HG02885 (cell line): ENCODE measurements around the gene ADGRD1.

Experiments used
- ATAC-seq: cut with Tn5 transposase; IDR thresholded peaks from one replicate; pipeline ENCODE4 v1.9.1; 2021; ENCODE audit warnings: mild to moderate bottlenecking; ENCODE audit not compliant: unreplicated experiment, poor library complexity

The ADGRD1 gene

GRCh38 chr12:131050463-131051154, 96.9 kb downstream of the ADGRD1 start:
- no peak for ATAC-seq

DNA sequence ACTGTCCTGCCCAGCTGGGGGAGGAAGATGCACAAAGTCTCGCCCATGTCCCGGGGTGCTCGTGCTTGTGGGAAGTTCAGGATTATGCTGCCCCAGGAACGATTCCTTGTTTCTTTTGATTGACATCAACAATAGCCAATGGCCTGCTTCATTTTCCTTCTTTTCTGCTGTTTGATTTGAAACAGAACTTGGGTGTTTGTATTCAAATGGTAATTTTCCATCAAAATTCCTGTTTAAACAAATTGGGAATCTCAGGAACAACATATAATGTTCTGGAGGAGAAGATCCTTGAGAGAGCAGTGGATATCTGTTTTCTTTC, 97.4 kb downstream of the ADGRD1 start:
- no peak for ATAC-seq

- no peak for ATAC-seq
Observed at GRCh38 chr12:131052063-131052781, 98.5 kb downstream of the ADGRD1 start.

- ATAC-seq: no peak
Observed at GRCh38 chr12:131052929-131053328, 99.2 kb downstream of the ADGRD1 start.

DNA sequence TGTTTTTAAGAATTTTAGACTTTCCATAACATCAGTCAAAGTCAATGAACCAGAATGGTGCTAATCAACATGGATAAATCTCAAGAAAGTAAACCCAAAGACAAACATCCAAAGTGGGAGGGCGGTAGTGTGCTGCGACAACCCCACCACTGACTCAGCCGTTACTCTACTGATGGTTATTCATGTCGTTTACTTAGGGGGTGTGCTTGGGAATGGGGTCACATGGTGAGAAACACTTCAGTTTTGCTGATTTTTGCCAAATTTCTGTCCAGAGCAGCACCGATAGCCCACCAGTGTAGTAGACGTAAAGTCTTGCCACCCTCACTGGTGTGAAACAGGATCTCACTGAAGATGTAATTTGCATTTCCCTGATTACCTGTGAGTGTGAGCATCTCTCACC, 99.9 kb downstream of the ADGRD1 start:
- ATAC-seq: no peak

GRCh38 chr12:131054345-131055092, 100.8 kb downstream of the ADGRD1 start:
- ATAC-seq: no peak

DNA sequence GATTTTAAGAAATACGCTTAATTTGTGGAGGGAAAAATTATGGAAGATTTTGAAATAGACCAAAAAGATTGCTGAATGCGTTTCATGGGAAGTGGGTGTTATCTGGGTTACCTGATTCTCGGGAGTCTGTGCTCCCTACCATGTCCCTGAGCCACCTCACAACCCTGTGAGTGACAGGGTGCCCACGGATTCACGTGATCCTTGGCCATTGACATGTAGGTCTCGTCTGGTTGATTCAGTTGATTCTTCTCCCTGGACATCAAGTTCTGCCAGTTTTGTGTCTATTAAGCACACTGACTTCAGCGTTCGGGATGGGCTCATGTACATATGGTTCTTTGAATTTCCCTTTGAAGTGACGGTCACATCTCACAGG, 101.4 kb downstream of the ADGRD1 start:
- ATAC-seq: no peak

GRCh38 chr12:131055596-131056233, 102.0 kb downstream of the ADGRD1 start:
- ATAC-seq: no peak

- ATAC-seq: no peak
Observed at GRCh38 chr12:131056626-131057025, 102.9 kb downstream of the ADGRD1 start.

GRCh38 chr12:131057211-131057721, 103.6 kb downstream of the ADGRD1 start:
- ATAC-seq: no peak

DNA sequence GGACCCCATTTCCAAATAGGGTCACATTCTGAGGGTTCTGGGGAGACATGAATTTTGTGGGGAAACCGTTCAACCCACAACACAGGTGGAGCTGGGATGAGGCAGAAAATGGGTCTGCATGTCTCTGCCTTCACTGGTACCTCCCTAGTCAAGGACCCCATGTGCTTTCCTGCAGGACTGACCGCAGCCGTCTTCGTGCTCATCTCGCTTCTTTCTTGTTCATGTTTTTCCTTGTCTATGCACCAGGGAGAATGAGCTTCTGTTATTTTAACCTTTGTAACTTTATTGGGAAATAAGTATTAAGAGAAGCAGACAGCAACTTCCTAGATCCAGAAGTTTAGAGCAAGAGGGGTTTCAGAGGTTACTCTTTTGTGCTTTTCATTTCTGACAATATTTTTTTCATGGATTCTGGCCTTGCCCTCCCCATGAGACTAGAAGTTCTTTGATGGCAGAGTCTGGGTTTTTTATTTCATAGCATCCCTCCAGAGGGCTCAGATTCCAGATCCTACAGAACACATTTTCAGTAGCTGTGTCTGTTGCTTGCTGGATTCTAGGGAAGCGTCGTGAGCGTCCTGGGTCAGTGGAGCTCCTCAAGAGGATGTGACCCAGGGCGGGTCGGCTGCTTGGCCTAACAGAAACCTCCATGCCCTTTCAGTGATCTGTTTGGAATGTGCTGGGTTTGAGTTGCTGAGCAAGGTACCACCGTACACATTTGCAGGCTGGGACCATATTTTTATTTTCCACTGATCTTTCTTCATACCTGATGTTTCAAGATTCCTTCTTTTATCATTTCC, 104.2 kb downstream of the ADGRD1 start:
- no peak for ATAC-seq

DNA sequence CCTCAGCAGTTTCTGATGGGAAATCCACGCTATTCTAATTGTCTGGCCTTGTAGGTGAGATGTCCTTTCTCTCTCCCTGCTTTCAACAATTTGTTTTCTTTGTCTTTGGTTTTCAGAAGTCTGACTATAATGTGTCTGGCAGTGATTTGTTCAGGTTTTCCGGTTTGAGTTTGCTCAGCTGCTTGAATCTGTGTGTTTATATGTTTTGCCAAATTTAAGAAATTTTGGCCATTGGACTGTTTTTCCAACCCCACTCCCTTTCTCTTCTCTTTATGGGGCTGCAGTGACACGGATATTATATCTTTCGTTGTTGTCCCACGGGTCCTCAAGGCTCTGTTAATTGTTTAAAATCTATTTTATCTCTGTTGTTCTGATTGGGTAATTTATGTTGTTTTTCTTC, 105.0 kb downstream of the ADGRD1 start:
- no peak for ATAC-seq

GRCh38 chr12:131060011-131060703, 106.5 kb downstream of the ADGRD1 start:
- ATAC-seq: no peak

DNA sequence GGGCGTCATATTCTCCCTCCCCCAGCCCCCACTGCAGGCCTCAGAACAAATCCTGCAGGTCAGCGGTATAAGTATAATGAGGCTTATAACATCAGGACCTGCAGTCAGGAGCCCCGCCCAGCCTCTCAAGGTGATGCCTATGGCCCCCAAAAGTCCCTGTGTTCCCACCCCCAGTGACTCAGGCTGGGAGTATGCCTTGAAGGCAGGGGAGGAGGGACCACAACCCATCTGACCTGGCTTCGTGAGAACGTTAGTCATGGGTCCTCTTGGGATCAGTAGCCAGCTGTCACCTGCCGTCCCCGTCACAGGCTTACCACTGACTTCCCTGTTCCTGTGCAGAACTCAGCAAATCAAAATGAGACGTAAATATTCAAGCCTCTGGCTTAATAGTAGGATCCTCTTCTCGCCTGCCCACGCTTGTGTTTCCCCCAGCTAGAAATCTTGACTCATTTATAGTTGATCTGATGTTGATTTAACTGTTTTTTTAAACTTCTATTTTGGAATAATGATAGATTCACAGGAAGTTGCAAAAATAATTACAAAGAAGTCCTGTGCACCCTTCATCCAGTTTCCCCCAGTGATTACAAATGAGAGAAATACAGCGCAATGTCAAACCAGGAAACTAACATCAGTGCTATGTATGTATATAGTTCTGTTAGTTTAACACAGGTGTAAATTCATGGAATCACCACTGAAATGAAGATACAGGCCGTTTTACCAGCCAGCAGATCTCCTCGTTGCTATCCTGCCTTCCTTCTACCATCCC, 107.5 kb downstream of the ADGRD1 start:
- no peak for ATAC-seq

- no peak for ATAC-seq
Observed at GRCh38 chr12:131063413-131063812, 109.7 kb downstream of the ADGRD1 start.

DNA sequence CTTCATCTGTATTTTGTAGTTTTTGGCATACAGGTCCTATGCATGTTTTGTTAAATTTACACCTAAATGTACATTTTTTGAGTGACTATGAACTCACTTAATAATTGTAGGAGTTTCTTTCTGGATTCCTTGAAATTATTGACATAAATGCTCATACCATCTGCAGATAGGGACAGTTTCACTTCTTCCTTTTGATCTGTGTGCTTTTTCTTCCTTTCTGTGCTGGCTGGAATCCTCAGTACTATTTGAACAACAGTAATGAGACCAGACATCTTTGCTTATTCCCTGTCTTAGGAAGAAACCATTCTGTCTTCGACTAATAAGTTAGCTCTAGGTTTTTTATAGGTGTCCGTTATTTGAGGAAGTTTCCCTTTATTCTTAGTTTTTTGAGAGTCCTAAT, 110.3 kb downstream of the ADGRD1 start:
- no peak for ATAC-seq

DNA sequence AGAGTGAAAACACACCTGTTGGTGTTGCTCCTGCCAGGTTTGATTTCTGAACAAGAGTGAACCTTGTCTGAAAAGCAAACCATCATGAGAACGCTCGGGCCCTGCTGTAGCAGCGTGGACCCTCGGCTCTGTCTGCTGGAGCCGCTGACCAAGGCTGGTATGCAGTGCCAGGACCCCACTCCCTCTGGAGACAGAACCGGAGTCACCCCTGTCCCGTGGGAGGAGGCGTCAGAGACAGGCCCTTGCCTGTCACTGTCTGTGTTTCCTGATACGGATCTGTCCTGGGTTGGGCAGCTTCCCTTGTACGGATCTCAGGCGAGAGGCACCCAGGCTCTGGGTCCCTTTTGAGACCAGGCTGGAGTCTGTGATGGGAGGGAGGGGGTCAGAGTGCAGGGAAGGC, 111.6 kb downstream of the ADGRD1 start:
- ATAC-seq: no peak

DNA sequence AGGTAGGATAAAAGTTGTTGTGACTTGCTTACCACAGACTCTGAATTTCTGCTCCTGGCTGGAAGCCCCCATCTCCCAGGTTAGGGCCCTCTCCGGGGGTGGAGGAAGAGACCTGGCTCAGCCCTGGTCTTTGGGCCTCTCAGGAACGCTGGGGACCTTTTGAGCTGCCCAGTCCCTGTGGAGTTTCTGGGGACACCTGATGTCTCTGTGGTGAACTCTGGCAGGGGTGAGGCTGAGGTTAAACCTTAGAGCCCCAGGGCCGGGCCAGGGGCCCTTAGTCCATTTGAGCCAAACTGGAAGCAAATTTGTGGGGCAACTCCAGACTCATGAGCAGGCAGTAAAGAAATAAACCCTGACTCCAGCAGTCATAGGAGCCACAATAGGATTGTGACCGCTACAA, 112.1 kb downstream of the ADGRD1 start:
- no peak for ATAC-seq
